ENCODE measurements around the gene BTNL3.

The BTNL3 gene

DNA sequence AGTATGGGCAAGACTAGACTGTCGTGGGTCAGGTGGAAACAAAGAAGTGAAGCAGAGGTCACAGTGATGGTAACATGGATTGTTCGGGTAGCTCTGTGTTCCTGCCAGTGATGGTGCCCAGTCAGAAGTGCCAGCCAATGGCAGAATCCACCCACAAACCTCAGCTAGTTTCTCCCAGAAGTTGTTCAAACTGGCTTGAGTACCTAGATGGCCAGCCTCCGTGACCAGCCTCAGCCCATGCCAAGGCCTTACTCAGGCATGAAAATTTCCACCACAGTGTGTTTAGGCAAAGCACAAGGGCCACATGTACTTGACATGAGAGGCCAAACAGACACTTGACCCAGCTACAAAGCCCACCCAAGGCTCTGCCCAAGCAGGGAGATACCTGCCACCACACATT, 32.0 kb downstream of the BTNL3 start:
- no peak overlapping the region for H3K4me2 ChIP-seq (ENCODE audit: low read length)
- H3K27ac ChIP-seq (ENCODE audit: low read length), result no peak overlapping the region
- peaks cover 12% of the 10 kb centered on the region for H3K9me3 ChIP-seq (ENCODE audit: insufficient read depth, low read length)
- H3K36me3 ChIP-seq (replicated peaks; ENCODE audit: low read depth, low read length), result no peaks in the 10 kb centered on the region
- H4K20me1 ChIP-seq (ENCODE audit: insufficient read depth, low read length), result no peaks in the 10 kb centered on the region
- H3K4me1 ChIP-seq (ENCODE audit: low read length), result no peaks in the 10 kb centered on the region
- H3K79me2 ChIP-seq (ENCODE audit: low read length), result no peaks in the 10 kb centered on the region
- no peak for TF ChIP-seq EZH2phosphoT487 (IDR thresholded peaks at IDR 0.05; ENCODE audit: low read depth)
- TF ChIP-seq, protein P1, sequence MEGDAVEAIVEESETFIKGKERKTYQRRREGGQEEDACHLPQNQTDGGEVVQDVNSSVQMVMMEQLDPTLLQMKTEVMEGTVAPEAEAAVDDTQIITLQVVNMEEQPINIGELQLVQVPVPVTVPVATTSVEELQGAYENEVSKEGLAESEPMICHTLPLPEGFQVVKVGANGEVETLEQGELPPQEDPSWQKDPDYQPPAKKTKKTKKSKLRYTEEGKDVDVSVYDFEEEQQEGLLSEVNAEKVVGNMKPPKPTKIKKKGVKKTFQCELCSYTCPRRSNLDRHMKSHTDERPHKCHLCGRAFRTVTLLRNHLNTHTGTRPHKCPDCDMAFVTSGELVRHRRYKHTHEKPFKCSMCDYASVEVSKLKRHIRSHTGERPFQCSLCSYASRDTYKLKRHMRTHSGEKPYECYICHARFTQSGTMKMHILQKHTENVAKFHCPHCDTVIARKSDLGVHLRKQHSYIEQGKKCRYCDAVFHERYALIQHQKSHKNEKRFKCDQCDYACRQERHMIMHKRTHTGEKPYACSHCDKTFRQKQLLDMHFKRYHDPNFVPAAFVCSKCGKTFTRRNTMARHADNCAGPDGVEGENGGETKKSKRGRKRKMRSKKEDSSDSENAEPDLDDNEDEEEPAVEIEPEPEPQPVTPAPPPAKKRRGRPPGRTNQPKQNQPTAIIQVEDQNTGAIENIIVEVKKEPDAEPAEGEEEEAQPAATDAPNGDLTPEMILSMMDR (IDR thresholded peaks at IDR 0.05; ENCODE audit: low read depth, low read length), result no peak
- H3K27me3 ChIP-seq (ENCODE audit: low read depth, low read length), result no peaks in the 10 kb centered on the region; the same call in 1 of the 2 replicates
- H2AFZ ChIP-seq (ENCODE audit: low read depth, low read length), result no peak overlapping the region
- no peak overlapping the region for H3K9ac ChIP-seq (ENCODE audit: low read length)
- H3K4me3 ChIP-seq (ENCODE audit: low read length), result no peak overlapping the region

DNA sequence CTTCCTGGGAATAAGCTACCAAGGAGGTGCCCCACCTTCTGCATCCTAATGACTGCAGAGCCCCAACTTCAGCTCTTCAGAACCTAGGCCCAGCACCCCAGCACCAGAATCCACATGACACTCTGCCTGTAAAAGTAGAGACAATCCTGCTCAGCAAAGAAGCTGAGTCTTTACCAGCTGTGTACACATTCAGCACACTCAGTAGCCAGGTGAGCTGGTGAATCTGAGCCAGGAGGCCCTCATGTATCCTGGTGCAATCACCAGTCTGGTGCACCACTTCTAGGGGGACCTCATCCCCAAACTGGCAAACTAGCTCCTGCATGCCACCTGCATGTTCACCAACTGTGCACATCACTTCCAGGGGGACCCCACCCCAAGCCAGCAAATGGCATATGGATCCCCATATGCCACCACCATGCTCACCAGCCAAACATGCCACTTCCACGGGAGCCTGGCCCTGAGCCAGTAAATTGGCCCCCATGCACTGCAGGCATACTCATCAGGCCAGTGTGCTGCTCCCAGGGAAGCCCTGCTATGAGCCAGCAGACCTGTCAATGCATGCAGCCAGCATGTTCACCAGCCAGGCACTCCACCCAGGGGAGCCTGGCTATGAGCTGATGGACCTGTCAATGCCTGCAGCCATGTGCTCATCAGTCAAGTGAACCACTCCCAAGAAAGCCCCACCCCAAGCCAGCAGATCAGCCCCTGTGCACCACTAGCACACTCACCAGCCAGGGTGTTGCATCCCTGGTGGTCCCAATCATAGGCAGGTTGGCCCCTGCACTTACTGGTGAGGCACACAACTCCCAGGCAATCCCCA, 35.8 kb downstream of the BTNL3 start:
- no peak overlapping the region for H3K9ac ChIP-seq (ENCODE audit: low read length)
- TF ChIP-seq EZH2phosphoT487 (IDR thresholded peaks at IDR 0.05; ENCODE audit: low read depth), result no peak
- TF ChIP-seq, protein P1 (IDR thresholded peaks at IDR 0.05; ENCODE audit: low read depth, low read length), result no peak

DNA sequence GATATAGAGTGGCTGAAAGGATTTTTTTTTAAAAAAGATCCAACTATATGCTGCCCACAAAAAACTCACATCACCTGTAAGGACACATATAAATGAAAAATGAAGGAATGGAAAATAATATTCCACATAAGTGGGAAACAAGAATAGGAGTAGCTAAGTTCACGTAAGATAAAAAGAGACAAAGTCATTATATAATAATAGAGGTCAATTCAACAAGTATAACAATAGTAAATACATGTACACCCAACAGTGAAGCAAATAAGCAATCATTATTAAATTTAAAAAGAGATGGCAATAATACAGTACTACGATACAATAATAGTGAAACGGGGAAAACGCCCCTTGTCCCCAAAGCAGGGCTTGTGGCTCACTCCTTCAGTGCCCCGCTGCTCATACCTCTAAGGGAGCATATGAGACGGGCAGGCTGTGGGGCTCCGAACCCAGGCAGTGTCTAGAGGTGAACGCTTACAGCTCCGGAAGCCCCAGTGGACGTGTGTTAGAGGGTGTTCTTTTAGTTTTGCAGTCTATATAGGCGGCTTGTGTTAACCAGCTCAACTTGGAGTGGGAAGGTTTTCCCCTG, 38.9 kb downstream of the BTNL3 start:
- Histone ChIP-seq H3K27ac (ENCODE audit: low read length) (no peak overlapping the region), H2AFZ (ENCODE audit: low read depth, low read length) (no peak overlapping the region), H3K27me3 (ENCODE audit: low read depth, low read length) (no peaks in the 10 kb centered on the region; the same call in 1 of the 2 replicates), H3K79me2 (ENCODE audit: low read length) (no peaks in the 10 kb centered on the region), H3K4me3 (ENCODE audit: low read length) (no peak overlapping the region), H3K9ac (ENCODE audit: low read length) (no peak overlapping the region), H4K20me1 (ENCODE audit: insufficient read depth, low read length) (no peaks in the 10 kb centered on the region), H3K9me3 (ENCODE audit: insufficient read depth, low read length) (0 out of 2 replicates have a peak, but pooled peaks cover 5% of the 10 kb centered on the region), H3K4me1 (ENCODE audit: low read length) (no peaks in the 10 kb centered on the region), H3K4me2 (ENCODE audit: low read length) (no peak overlapping the region), H3K36me3 (replicated peaks; ENCODE audit: low read depth, low read length) (no peaks in the 10 kb centered on the region)
- no peak for TF ChIP-seq EZH2phosphoT487 (IDR thresholded peaks at IDR 0.05; ENCODE audit: low read depth)
- TF ChIP-seq, protein P1 (IDR thresholded peaks at IDR 0.05; ENCODE audit: low read depth, low read length), result no peak

More for the DNA sequence above, 35.8 kb downstream of the BTNL3 start:
- Histone ChIP-seq H3K4me2 (ENCODE audit: low read length) (no peak overlapping the region), H3K27ac (ENCODE audit: low read length) (no peak overlapping the region), H3K9me3 (ENCODE audit: insufficient read depth, low read length) (peaks cover 12% of the 10 kb centered on the region), H3K79me2 (ENCODE audit: low read length) (no peaks in the 10 kb centered on the region), H3K4me1 (ENCODE audit: low read length) (no peaks in the 10 kb centered on the region), H3K27me3 (ENCODE audit: low read depth, low read length) (no peaks in the 10 kb centered on the region; the same call in 1 of the 2 replicates), H3K4me3 (ENCODE audit: low read length) (no peak overlapping the region), H3K36me3 (replicated peaks; ENCODE audit: low read depth, low read length) (no peaks in the 10 kb centered on the region), H4K20me1 (ENCODE audit: insufficient read depth, low read length) (no peaks in the 10 kb centered on the region), H2AFZ (ENCODE audit: low read depth, low read length) (no peak overlapping the region)

DNA sequence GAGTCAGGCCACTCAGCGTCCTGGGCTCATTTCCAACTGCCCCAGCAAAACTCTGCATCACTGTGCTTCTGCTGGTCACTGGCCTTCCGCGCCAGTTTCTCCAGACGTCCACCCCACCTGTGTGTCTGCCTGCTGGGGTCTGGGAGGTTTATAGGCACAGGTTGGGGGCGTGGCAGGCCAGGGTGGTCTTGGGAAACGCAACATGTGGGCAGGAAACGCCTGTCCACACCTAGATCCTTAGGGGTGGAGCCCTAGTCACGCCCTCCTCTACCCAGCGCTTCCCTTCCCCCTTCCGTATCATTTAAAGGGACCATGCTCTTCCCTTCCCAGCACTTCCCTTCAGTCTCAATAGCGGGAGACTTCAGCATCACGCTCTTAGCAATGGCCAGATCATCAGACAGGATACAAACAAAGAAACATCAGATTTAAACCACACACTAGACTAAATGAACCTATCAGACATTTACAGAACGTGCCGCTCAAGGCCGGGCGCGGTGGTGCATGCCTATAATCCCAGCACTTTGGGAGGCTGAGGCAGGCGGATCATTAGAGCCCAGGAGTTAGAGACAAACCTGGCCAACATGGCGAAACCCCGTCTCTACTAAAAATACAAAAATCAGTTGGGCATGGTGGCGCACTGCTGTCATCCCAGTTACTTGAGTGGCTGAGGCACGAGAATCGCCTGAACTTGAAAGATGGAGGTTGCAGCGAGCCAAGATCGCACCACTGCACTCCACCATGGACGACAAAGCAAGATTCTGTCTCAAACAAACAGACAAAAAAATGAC, 39.6 kb downstream of the BTNL3 start:
- H3K9me3 ChIP-seq (ENCODE audit: insufficient read depth, low read length), result no peaks in the 10 kb centered on the region
- H4K20me1 ChIP-seq (ENCODE audit: insufficient read depth, low read length), result no peaks in the 10 kb centered on the region
- no peak overlapping the region for H3K4me2 ChIP-seq (ENCODE audit: low read length)
- H3K9ac ChIP-seq (ENCODE audit: low read length), result no peak overlapping the region
- TF ChIP-seq, protein P1 (IDR thresholded peaks at IDR 0.05; ENCODE audit: low read depth, low read length), result no peak
- TF ChIP-seq EZH2phosphoT487 (IDR thresholded peaks at IDR 0.05; ENCODE audit: low read depth), result no peak
- no peaks in the 10 kb centered on the region for H3K79me2 ChIP-seq (ENCODE audit: low read length)
- H3K27me3 ChIP-seq (ENCODE audit: low read depth, low read length), result no peaks in the 10 kb centered on the region; the same call in 1 of the 2 replicates
- no peaks in the 10 kb centered on the region for H3K4me1 ChIP-seq (ENCODE audit: low read length)
- H3K36me3 ChIP-seq (replicated peaks; ENCODE audit: low read depth, low read length), result no peaks in the 10 kb centered on the region
- no peak overlapping the region for H3K4me3 ChIP-seq (ENCODE audit: low read length)
- H3K27ac ChIP-seq (ENCODE audit: low read length), result no peak overlapping the region
- H2AFZ ChIP-seq (ENCODE audit: low read depth, low read length), result no peak overlapping the region
